WTC11 (cell line): ENCODE measurements around the gene LYPD6.

ENCODE experiments used
- GRHL2 ChIP-seq: fragments of 250-450 bp; sonication (Bioruptor Pico); IDR thresholded peaks from 2 replicates; pipeline ENCODE4 v1.8.0; 2022; ENCODE audit warnings: mild to moderate bottlenecking, moderate library complexity; ENCODE audit not compliant: insufficient replicate concordance, severe bottlenecking
- GTF2I ChIP-seq: fragments of 250-450 bp; sonication (Bioruptor Pico); conservative IDR thresholded peaks from 2 replicates; pipeline ENCODE4 v1.4.0; 2021; ENCODE audit warnings: mild to moderate bottlenecking
- IRF1 ChIP-seq: sonication (generic); formaldehyde crosslinking; IDR thresholded peaks from 2 replicates; pipeline ENCODE4 v1.8.0; 2023; ENCODE audit warnings: missing genetic modification reagents
- MYBL2 ChIP-seq: sonication (generic); formaldehyde crosslinking; IDR thresholded peaks from 2 replicates; pipeline ENCODE4 v1.8.1; 2023; ENCODE audit warnings: mild to moderate bottlenecking, moderate library complexity, missing genetic modification reagents
- NFE2L1 ChIP-seq: sonication (generic); formaldehyde crosslinking; IDR thresholded peaks from 2 replicates; pipeline ENCODE4 v1.8.1; 2023; ENCODE audit warnings: missing genetic modification reagents
- ZBTB21 ChIP-seq: sonication (generic); formaldehyde crosslinking; IDR thresholded peaks from 2 replicates; pipeline ENCODE4 v1.8.1; 2023; ENCODE audit warnings: mild to moderate bottlenecking, missing genetic modification reagents, borderline replicate concordance
- ZNF263 ChIP-seq: sonication (generic); formaldehyde crosslinking; IDR thresholded peaks from 2 replicates; pipeline ENCODE4 v1.8.1; 2022; ENCODE audit warnings: low read depth, mild to moderate bottlenecking, moderate library complexity, missing genetic modification reagents
- ZNF532 ChIP-seq: fragments of 250-450 bp; sonication (Bioruptor Pico); IDR thresholded peaks from 2 replicates; pipeline ENCODE4 v1.9.0; 2021; ENCODE audit warnings: mild to moderate bottlenecking, borderline replicate concordance
- TF ChIP-seq, protein P1 (sequence below): fragments of 200-600 bp; IDR thresholded peaks from 2 replicates; pipeline ENCODE4 v1.8.0; 2022; ENCODE audit warnings: antibody characterized with exemption
- TF ChIP-seq, protein P2 (sequence below): sonication (generic); formaldehyde crosslinking; IDR thresholded peaks from 2 replicates; pipeline ENCODE4 v1.8.1; 2023; ENCODE audit warnings: mild to moderate bottlenecking, moderate library complexity, missing genetic modification reagents

DNA sequence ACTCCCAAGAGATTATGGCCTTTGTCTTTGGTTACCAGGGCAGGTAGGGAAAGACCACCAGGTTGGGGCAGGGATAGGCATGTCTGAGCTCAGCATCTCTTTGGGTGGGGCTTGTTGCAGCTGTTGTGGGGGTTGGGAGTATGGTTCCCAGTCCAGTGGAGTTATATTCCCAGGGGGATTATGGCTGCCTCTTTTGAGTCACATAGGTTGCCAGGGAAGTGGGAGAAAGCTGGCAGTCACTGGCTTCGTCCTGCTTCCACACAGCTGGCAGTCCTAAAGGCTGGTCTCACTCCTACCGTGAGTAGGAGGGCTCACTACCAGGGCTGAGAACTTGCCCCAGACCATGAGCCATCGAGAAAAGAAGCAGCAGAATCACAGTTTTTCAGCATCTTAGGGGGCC is 79.1 kb downstream of the LYPD6 start:
- TF ChIP-seq, protein P1, sequence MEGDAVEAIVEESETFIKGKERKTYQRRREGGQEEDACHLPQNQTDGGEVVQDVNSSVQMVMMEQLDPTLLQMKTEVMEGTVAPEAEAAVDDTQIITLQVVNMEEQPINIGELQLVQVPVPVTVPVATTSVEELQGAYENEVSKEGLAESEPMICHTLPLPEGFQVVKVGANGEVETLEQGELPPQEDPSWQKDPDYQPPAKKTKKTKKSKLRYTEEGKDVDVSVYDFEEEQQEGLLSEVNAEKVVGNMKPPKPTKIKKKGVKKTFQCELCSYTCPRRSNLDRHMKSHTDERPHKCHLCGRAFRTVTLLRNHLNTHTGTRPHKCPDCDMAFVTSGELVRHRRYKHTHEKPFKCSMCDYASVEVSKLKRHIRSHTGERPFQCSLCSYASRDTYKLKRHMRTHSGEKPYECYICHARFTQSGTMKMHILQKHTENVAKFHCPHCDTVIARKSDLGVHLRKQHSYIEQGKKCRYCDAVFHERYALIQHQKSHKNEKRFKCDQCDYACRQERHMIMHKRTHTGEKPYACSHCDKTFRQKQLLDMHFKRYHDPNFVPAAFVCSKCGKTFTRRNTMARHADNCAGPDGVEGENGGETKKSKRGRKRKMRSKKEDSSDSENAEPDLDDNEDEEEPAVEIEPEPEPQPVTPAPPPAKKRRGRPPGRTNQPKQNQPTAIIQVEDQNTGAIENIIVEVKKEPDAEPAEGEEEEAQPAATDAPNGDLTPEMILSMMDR: no peak
- TF ChIP-seq ZBTB21 (CRISPR knock-in tag): no peak
- TF ChIP-seq, protein P2, sequence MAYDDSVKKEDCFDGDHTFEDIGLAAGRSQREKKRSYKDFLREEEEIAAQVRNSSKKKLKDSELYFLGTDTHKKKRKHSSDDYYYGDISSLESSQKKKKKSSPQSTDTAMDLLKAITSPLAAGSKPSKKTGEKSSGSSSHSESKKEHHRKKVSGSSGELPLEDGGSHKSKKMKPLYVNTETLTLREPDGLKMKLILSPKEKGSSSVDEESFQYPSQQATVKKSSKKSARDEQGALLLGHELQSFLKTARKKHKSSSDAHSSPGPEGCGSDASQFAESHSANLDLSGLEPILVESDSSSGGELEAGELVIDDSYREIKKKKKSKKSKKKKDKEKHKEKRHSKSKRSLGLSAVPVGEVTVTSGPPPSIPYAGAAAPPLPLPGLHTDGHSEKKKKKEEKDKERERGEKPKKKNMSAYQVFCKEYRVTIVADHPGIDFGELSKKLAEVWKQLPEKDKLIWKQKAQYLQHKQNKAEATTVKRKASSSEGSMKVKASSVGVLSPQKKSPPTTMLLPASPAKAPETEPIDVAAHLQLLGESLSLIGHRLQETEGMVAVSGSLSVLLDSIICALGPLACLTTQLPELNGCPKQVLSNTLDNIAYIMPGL (CRISPR knock-in tag): no peak
- no peak for TF ChIP-seq MYBL2 (CRISPR knock-in tag)
- no peak for TF ChIP-seq IRF1
- TF ChIP-seq NFE2L1: no peak
- TF ChIP-seq GRHL2 (CRISPR knock-in tag): no peak
- TF ChIP-seq ZNF263 (CRISPR knock-in tag): no peak
- no peak for TF ChIP-seq ZNF532
- no peak for TF ChIP-seq GTF2I (CRISPR knock-in tag)
